B cell (primary cell): ENCODE measurements around the gene NKAIN2. TPM values are rescaled to one million over a fixed set of nuclear protein-coding genes. Genes with fewer than 3 reads are reported as not detected.

Experiments
- ATAC-seq: fragments of 200-7000 bp; cut with Tn5 transposase; one replicate; pipeline ENCODE4 v1.10.0; 2021; ENCODE audit warnings: low read depth, mild to moderate bottlenecking, moderate number of reproducible peaks, moderate library complexity
- CTCF ChIA-PET: fragments of 350-600 bp; sonication (Branson Sonifier 250); formaldehyde crosslinking; loops from one replicate; lab custom pipeline; 2021; ENCODE audit warnings: antibody characterized with exemption, inconsistent platforms; lab: Charles Lee
- POLR2A ChIA-PET: fragments of 350-600 bp; sonication (Branson Sonifier 250); formaldehyde crosslinking; loops from one replicate; lab custom pipeline; 2021; ENCODE audit warnings: antibody characterized with exemption; lab: Charles Lee
- DNase-seq: peaks from one replicate; pipeline ENCODE4 v3.0.0; 2013
- H2AFZ ChIP-seq: 2 replicates; pipeline ENCODE4 v1.6.1; 2012; ENCODE audit warnings: mild to moderate bottlenecking, low read depth, low read length; ENCODE audit not compliant: insufficient read depth, poor library complexity, severe bottlenecking
- H3K27ac ChIP-seq, 2 donors: 1 replicate in 1 of 2; 2 replicates in 1 of 2; pipeline ENCODE4 v1.5.1; 2012 to 2013; ENCODE audit warnings: low read length in 2 of 2, mild to moderate bottlenecking in 2 of 2, moderate library complexity in 1 of 2
- H3K27me3 ChIP-seq, 4 experiments: fragments of 200-600 bp in 1 of 4; sonication (generic) in 1 of 4; replicated peaks in 1 of 4; 1 replicate in 2 of 4; 2 replicates in 2 of 4; pipeline versions ENCODE4 v1.6.1 to v1.7.0; 2013 to 2016; ENCODE audit warnings: low read length in 3 of 4, mild to moderate bottlenecking in 2 of 4, mixed read lengths in 1 of 4, moderate library complexity in 1 of 4; ENCODE audit not compliant: insufficient read depth in 4 of 4, control insufficient read depth in 3 of 4; ENCODE audit errors: control extremely low read depth in 1 of 4
- H3K36me3 ChIP-seq, 2 experiments: replicated peaks in 1 of 2; 1 replicate in 1 of 2; 2 replicates in 1 of 2; pipeline versions ENCODE4 v1.6.1 to v1.7.1; 2013; ENCODE audit warnings: low read length in 1 of 2; ENCODE audit not compliant: insufficient read depth in 2 of 2, control insufficient read depth in 1 of 2; ENCODE audit errors: control extremely low read depth in 1 of 2, extremely low read depth in 1 of 2
- H3K4me1 ChIP-seq, 2 donors: fragments of 200-600 bp in 1 of 2; sonication (generic) in 1 of 2; 1 replicate in 1 of 2; 2 replicates in 1 of 2; pipeline versions ENCODE4 v1.5.1 to v1.6.1; 2013 to 2017; ENCODE audit warnings: low read length in 2 of 2; ENCODE audit not compliant: control insufficient read depth in 2 of 2, insufficient read depth in 2 of 2
- H3K4me2 ChIP-seq: replicated peaks from 2 replicates; pipeline ENCODE3; 2012; ENCODE audit warnings: mild to moderate bottlenecking, low read depth, low read length; ENCODE audit not compliant: poor library complexity, severe bottlenecking
- H3K4me3 ChIP-seq, 5 experiments: fragments of 200-600 bp in 1 of 5; sonication (generic) in 1 of 5; 1 replicate in 3 of 5; 2 replicates in 2 of 5; pipeline versions ENCODE4 v1.5.1 to v1.7.0; 2011 to 2016; ENCODE audit warnings: low read length in 4 of 5, mild to moderate bottlenecking in 4 of 5, low read depth in 2 of 5, control low read depth in 1 of 5, moderate library complexity in 1 of 5; ENCODE audit not compliant: insufficient read depth in 1 of 5; ENCODE audit errors: control extremely low read depth in 1 of 5, extremely low read depth in 1 of 5
- H3K79me2 ChIP-seq: fragments of 200-600 bp; sonication (generic); one replicate; pipeline ENCODE4 v1.6.0; 2016; ENCODE audit warnings: low read length; ENCODE audit not compliant: control insufficient read depth, insufficient read depth
- H3K9ac ChIP-seq: fragments of 200-600 bp; sonication (generic); 2 replicates; pipeline ENCODE4 v1.6.1; 2017; ENCODE audit warnings: mild to moderate bottlenecking, low read length, moderate library complexity
- H3K9me3 ChIP-seq, 3 donors: one replicate each; pipeline versions ENCODE4 v1.6.1 to v1.7.1; 2013; ENCODE audit warnings: low read length in 2 of 3; ENCODE audit not compliant: control insufficient read depth in 2 of 3, insufficient read depth in 1 of 3; ENCODE audit errors: control extremely low read depth in 1 of 3
- H4K20me1 ChIP-seq: 2 replicates; pipeline ENCODE4 v1.6.0; 2012; ENCODE audit warnings: mild to moderate bottlenecking, low read length; ENCODE audit not compliant: insufficient read depth, control insufficient read depth, poor library complexity, severe bottlenecking
- H3K27ac Mint-ChIP-seq: one replicate; pipeline ENCODE4 v1.8.0; 2021; ENCODE audit warnings: mixed read lengths
- H3K27me3 Mint-ChIP-seq: one replicate; pipeline ENCODE4 v1.8.0; 2021; ENCODE audit warnings: mixed read lengths
- H3K4me1 Mint-ChIP-seq: one replicate; pipeline ENCODE4 v1.8.0; 2021; ENCODE audit warnings: mixed read lengths
- H3K4me3 Mint-ChIP-seq: one replicate; pipeline ENCODE4 v1.8.0; 2021; ENCODE audit warnings: mixed read lengths
- H3K9me3 Mint-ChIP-seq: one replicate; pipeline ENCODE4 v1.8.0; 2022; ENCODE audit warnings: mixed read lengths; ENCODE audit not compliant: insufficient read depth
- CTCF ChIP-seq: fragments of 200-600 bp; IDR thresholded peaks from one replicate; pipeline ENCODE4 v1.8.0; 2022; ENCODE audit warnings: antibody characterized with exemption, mild to moderate bottlenecking
- EZH2 ChIP-seq: IDR thresholded peaks from 2 replicates; pipeline ENCODE4 v1.6.1; 2012; ENCODE audit warnings: borderline replicate concordance, low read depth, mild to moderate bottlenecking, moderate library complexity, low read length; ENCODE audit not compliant: insufficient read depth, poor library complexity, severe bottlenecking
- WGBS: methylation state at CpG from one replicate; pipeline ENCODE4 v1.1.5; 2013; ENCODE audit warnings: missing lambda C conversion rate; ENCODE audit not compliant: insufficient coverage; 5-methylcytosine and 5-hydroxymethylcytosine counted together
- intact Hi-C: fragments of 100-400 bp; cut with micrococcal nuclease; formaldehyde crosslinking; loops from one replicate; pipeline ENCODE4 v1.10.0; 2022
- polyA plus RNA-seq: library from polyadenylated mRNA; depleted of rRNA; stranded (reverse); fragments of >200 nt; gene quantifications from 2 replicates; pipeline ENCODE4 v1.2.3, GENCODE V29; 2012
- total RNA-seq, 2 donors: library from RNA; stranded (reverse); fragments of 120-200 nt in 1 of 2; gene quantifications; 1 replicate in 1 of 2; 2 replicates in 1 of 2; pipeline versions ENCODE4 v1.2.3 to v1.2.4, GENCODE V29; 2013 to 2022

Gene NKAIN2
- total and polyA plus RNA-seq, 2 donors (not counting 1 experiment from before 2014, with no cell fraction given), result not detected

GRCh38 chr6:124857746-124858145 lies 1054.1 kb downstream of the NKAIN2 start:
- Histone ChIP-seq H3K4me2 (no peak overlapping the region), H3K36me3 (no peaks in the 10 kb centered on the region), H3K9ac (no peak overlapping the region), H3K9me3 (no peaks in the 10 kb centered on the region), H3K4me3 (no peak overlapping the region), H3K4me1 (no peaks in the 10 kb centered on the region), H3K27me3 (no peaks in the 10 kb centered on the region), H3K27ac (no peak overlapping the region), H3K79me2 (no peaks in the 10 kb centered on the region), H2AFZ (no peak overlapping the region), H4K20me1 (no peaks in the 10 kb centered on the region)
- no CpG with 5 or more reads among the region's 3 CpGs for WGBS
- CTCF ChIA-PET, result no interaction called here
- Mint-ChIP-seq H3K4me3 (no peak overlapping the region), H3K27ac (no peak overlapping the region), H3K4me1 (no peaks in the 10 kb centered on the region), H3K27me3 (no peaks in the 10 kb centered on the region), H3K9me3 (no peaks in the 10 kb centered on the region)
- no peak for DNase-seq
- ATAC-seq, result no peak
- TF ChIP-seq CTCF (no peak), EZH2 (no peak)
- POLR2A ChIA-PET, result no interaction called here
- intact Hi-C loops, result no loop called here

GRCh38 chr6:124858564-124858963 lies 1054.9 kb downstream of the NKAIN2 start:
- H2AFZ ChIP-seq, result no peak overlapping the region
- no peaks in the 10 kb centered on the region for H3K4me1 ChIP-seq
- H3K27ac ChIP-seq, result no peak overlapping the region
- no peak overlapping the region for H3K27ac Mint-ChIP-seq
- no peak overlapping the region for H3K4me3 ChIP-seq
- TF ChIP-seq EZH2 (no peak), CTCF (no peak)
- no peaks in the 10 kb centered on the region for H3K9me3 Mint-ChIP-seq
- ChIA-PET CTCF (no interaction called here), POLR2A (no interaction called here)
- H3K9me3 ChIP-seq, result no peaks in the 10 kb centered on the region
- 100% methylated on average over 1 of the region's 3 CpGs for WGBS
- H3K27me3 ChIP-seq, result no peaks in the 10 kb centered on the region
- H3K36me3 ChIP-seq, result no peaks in the 10 kb centered on the region
- no peak overlapping the region for H3K4me2 ChIP-seq
- H3K4me3 Mint-ChIP-seq, result no peak overlapping the region
- no peak for ATAC-seq
- no peaks in the 10 kb centered on the region for H3K4me1 Mint-ChIP-seq
- no peaks in the 10 kb centered on the region for H3K79me2 ChIP-seq
- DNase-seq, result no peak
- no peaks in the 10 kb centered on the region for H3K27me3 Mint-ChIP-seq
- H3K9ac ChIP-seq, result no peak overlapping the region
- no peaks in the 10 kb centered on the region for H4K20me1 ChIP-seq
- intact Hi-C loops, result no loop called here
